GM19193 (cell line): Measurements from ENCODE around the gene PRKD1.

Source experiments
- POLR2A ChIP-seq: IDR thresholded peaks from 4 replicates; pipeline ENCODE4 v1.6.1; 2011; ENCODE audit not compliant: insufficient read depth, insufficient read length; ENCODE audit errors: extremely low read depth

The PRKD1 gene

GRCh38 chr14:29821242-29821641 is 106.4 kb downstream of the PRKD1 start:
- no peak for TF ChIP-seq POLR2A

- TF ChIP-seq POLR2A = no peak
These were observed 106.9 kb downstream of the PRKD1 start for GRCh38 chr14:29820785-29821184.

- TF ChIP-seq POLR2A = no peak
These were observed 109.8 kb downstream of the PRKD1 start for GRCh38 chr14:29817767-29818405.

- TF ChIP-seq POLR2A = no peak
These were observed 112.5 kb downstream of the PRKD1 start for GRCh38 chr14:29815016-29815674.

- TF ChIP-seq POLR2A = no peak
These were observed 113.3 kb downstream of the PRKD1 start for GRCh38 chr14:29814156-29815015.

GRCh38 chr14:29810682-29811081 is 117.0 kb downstream of the PRKD1 start:
- no peak for TF ChIP-seq POLR2A

- TF ChIP-seq POLR2A = no peak
These were observed 117.6 kb downstream of the PRKD1 start for GRCh38 chr14:29810064-29810463.

GRCh38 chr14:29806124-29806517 is 121.5 kb downstream of the PRKD1 start:
- TF ChIP-seq POLR2A = no peak

GRCh38 chr14:29805415-29806123 is 122.1 kb downstream of the PRKD1 start:
- TF ChIP-seq POLR2A = no peak

GRCh38 chr14:29804481-29805266 is 123.0 kb downstream of the PRKD1 start:
- no peak for TF ChIP-seq POLR2A

GRCh38 chr14:29803045-29803444 is 124.6 kb downstream of the PRKD1 start:
- no peak for TF ChIP-seq POLR2A

- TF ChIP-seq POLR2A = no peak
These were observed 125.4 kb downstream of the PRKD1 start for GRCh38 chr14:29802211-29802610.

- no peak for TF ChIP-seq POLR2A
These were observed 126.7 kb downstream of the PRKD1 start for GRCh38 chr14:29800961-29801360.

GRCh38 chr14:29799464-29800095 is 128.1 kb downstream of the PRKD1 start:
- no peak for TF ChIP-seq POLR2A
